ENCODE results near the gene AGL. TPM values are rescaled to one million over a fixed set of nuclear protein-coding genes. Genes with fewer than 3 reads are reported as not detected.
"Not testable (repeated sequence)": the region's sequence is repeated elsewhere in the genome, so short reads cannot be mapped to it uniquely, and the experiment has no call there.

AGL gene
- total RNA-seq, 4 donors from 2014 or later, result 9.1 to 18.5 (median 12.8) TPM

DNA sequence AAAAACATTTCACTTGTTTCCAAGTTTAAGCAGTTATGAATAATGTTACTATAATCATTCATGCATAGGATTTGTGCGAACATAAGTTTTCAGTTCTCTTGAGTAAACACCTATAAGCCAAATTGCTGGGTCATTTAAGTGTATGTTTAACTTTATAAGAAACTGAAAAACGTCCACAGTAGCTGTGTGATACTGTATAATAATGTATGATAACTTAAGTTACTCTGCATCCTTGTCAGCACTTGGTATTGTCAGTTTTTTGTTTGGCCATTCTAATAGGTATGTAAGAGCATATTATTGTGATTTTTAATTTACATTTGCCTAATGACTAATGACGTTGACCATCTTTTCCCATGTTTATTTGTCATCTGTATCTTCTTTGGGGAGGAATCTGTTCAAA, 105.2 kb downstream of the AGL start:
- no peaks in the 10 kb centered on the region for H3K36me3 ChIP-seq
- no peaks in the 10 kb centered on the region for H3K4me1 ChIP-seq
- no peak for TF ChIP-seq POLR2A (IDR thresholded peaks at IDR 0.05)
- TF ChIP-seq, protein P1, sequence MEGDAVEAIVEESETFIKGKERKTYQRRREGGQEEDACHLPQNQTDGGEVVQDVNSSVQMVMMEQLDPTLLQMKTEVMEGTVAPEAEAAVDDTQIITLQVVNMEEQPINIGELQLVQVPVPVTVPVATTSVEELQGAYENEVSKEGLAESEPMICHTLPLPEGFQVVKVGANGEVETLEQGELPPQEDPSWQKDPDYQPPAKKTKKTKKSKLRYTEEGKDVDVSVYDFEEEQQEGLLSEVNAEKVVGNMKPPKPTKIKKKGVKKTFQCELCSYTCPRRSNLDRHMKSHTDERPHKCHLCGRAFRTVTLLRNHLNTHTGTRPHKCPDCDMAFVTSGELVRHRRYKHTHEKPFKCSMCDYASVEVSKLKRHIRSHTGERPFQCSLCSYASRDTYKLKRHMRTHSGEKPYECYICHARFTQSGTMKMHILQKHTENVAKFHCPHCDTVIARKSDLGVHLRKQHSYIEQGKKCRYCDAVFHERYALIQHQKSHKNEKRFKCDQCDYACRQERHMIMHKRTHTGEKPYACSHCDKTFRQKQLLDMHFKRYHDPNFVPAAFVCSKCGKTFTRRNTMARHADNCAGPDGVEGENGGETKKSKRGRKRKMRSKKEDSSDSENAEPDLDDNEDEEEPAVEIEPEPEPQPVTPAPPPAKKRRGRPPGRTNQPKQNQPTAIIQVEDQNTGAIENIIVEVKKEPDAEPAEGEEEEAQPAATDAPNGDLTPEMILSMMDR (IDR thresholded peaks at IDR 0.05), result no peak
- no peak overlapping the region for H3K27ac ChIP-seq
- no peaks in the 10 kb centered on the region for H3K9me3 ChIP-seq
- DNase-seq, result no peak
- no peak overlapping the region for H3K4me3 ChIP-seq
- H3K27me3 ChIP-seq, result no peaks in the 10 kb centered on the region

DNA sequence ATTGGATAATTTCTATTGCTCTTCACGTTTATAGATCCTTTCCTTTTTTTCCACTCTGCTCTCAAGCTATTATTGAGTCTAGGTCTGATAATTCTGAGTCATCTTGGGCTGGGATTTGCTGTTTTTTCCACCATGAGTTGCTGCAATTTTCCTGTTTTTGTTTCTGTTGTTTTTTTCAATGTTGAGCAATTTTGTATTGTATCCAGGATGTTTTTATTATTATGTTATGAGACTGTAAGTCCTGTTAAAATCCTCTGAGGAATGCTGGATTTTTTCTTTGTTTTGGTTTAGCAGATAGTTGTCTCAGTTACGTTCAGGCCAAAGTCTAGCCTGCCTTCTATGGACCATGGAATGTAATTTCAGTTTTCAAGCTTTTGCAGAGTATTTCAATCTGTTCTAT, 106.6 kb downstream of the AGL start:
- Histone ChIP-seq H3K4me1 (no peaks in the 10 kb centered on the region), H3K27ac (no peak overlapping the region), H3K9me3 (no peaks in the 10 kb centered on the region), H3K27me3 (no peaks in the 10 kb centered on the region), H3K4me3 (no peak overlapping the region), H3K36me3 (no peaks in the 10 kb centered on the region)
- no peak for DNase-seq
- no peak for TF ChIP-seq POLR2A (IDR thresholded peaks at IDR 0.05)
- TF ChIP-seq, protein P1 (IDR thresholded peaks at IDR 0.05), result no peak

GRCh38 chr1:99957818-99958217, 107.7 kb downstream of the AGL start:
- Histone ChIP-seq H3K27ac (no peak overlapping the region), H3K36me3 (no peaks in the 10 kb centered on the region), H3K4me1 (no peaks in the 10 kb centered on the region), H3K27me3 (no peaks in the 10 kb centered on the region), H3K4me3 (no peak overlapping the region), H3K9me3 (no peaks in the 10 kb centered on the region)
- no peak for DNase-seq
- TF ChIP-seq, protein P1 (IDR thresholded peaks at IDR 0.05), result no peak
- no peak for TF ChIP-seq POLR2A (IDR thresholded peaks at IDR 0.05)

DNA sequence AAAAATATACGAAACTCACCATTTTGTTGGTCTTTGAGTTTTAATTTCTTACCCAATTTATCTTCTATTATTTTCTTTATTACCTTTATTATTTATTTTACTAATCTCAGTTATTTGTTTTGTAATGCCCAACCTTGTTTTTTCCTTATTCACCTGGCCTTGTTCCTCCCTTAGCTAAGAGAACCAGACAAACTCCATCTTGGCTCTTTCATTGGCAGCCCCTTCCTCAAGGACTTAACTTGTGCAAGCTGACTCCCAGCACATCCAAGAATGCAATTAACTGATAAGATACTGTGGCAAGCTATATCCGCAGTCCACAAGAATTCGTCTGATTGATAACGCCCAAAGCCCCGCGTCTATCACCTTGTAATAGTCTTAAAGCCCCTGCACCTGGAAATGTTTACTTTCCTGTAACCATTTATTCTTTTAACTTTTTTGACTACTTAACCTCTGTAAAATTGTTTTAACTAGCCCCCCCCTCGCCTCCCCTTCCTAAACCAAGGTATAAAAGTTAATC, 109.1 kb downstream of the AGL start:
- H3K27me3 ChIP-seq, H3K36me3 ChIP-seq, DNase-seq, H3K4me3 ChIP-seq, H3K27ac ChIP-seq, H3K9me3 ChIP-seq, H3K4me1 ChIP-seq: not testable (repeated sequence)

DNA sequence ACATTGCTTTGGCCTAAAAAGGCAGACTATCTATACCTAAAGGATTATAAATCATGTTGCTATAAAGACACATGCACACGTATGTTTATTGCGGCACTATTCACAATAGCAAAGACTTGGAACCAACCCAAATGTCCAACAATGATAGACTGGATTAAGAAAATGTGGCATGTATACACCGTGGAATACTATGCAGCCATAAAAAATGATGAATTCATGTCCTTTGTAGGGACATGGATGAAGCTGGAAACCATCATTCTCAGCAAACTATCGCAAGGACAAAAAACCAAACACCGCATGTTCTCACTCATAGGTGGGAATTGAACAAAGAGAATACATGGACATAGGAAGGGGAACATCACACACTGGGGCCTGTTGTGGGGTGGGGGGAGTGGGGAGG, 110.1 kb downstream of the AGL start:
- not testable (repeated sequence) for H3K4me1 ChIP-seq, H3K4me3 ChIP-seq, DNase-seq, H3K27ac ChIP-seq, H3K36me3 ChIP-seq, H3K9me3 ChIP-seq, H3K27me3 ChIP-seq

DNA sequence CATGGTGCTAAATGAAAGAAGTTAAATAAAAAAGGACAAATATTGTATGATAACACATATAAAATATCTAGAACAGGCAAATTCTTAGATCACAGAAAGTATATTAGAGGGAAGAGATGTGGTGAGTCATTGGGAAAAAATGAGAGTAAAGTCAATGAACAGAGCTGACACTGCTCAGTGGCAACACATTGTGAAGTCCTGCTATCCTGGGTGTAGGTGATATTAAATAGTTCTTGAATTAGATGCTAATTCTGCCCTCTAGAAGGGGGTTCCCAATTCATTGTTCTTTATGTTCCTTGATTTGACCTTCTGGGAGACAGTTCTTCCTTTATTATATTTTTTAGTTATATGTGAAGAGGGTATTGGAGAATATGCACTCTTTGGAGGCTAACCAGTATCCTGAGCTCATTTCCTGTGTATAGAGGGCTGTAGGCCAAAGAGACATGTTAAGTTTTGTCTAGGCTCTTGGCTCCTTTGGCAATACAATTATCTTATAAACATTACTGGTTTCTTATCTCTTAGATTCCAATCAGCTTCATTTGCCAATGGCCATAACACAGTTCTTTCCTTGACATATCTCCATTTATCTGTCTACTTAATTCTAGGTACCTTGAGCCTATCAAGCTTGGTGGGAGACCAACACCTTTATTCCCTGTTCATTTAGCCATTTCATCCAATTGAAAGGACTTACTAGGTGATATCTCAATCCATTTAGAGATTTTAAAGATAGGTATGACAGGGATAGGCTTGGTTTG, 113.1 kb downstream of the AGL start:
- no peaks in the 10 kb centered on the region for H3K4me1 ChIP-seq
- no peak for DNase-seq
- H3K36me3 ChIP-seq, result no peaks in the 10 kb centered on the region
- no peak overlapping the region for H3K4me3 ChIP-seq
- H3K27ac ChIP-seq, result no peak overlapping the region
- no peaks in the 10 kb centered on the region for H3K27me3 ChIP-seq
- no peaks in the 10 kb centered on the region for H3K9me3 ChIP-seq
- TF ChIP-seq, protein P1 (IDR thresholded peaks at IDR 0.05), result no peak
- TF ChIP-seq POLR2A (IDR thresholded peaks at IDR 0.05), result no peak

GRCh38 chr1:99964806-99965205, 114.6 kb downstream of the AGL start:
- no peak for TF ChIP-seq POLR2A (IDR thresholded peaks at IDR 0.05)
- TF ChIP-seq, protein P1 (IDR thresholded peaks at IDR 0.05), result no peak
- H3K4me1 ChIP-seq, result peaks cover 0 to 6% (median 0%) of the 10 kb centered on the region in 4 donors
- no peaks in the 10 kb centered on the region for H3K27me3 ChIP-seq
- H3K4me3 ChIP-seq, result no peak overlapping the region
- H3K36me3 ChIP-seq, result no peaks in the 10 kb centered on the region
- H3K9me3 ChIP-seq, result no peaks in the 10 kb centered on the region
- no peak for DNase-seq
- no peak overlapping the region for H3K27ac ChIP-seq

Data from Peyer's patch (tissue), 4 donors.